Nephron (organoid): ENCODE measurements around the gene PSMD2.
A peak's percentile ranks its signal among the peaks of the same experiment; 100 is the strongest.
"Not testable (repeated sequence)": the region's sequence is repeated elsewhere in the genome, so short reads cannot be mapped to it uniquely, and the experiment has no call there.

ENCODE experiments used
- H3K27ac Mint-ChIP-seq, 3 experiments: 2 replicates each; pipeline ENCODE4 v1.8.0; 2020; ENCODE audit warnings: mixed read lengths in 3 of 3, mild to moderate bottlenecking in 2 of 3, moderate library complexity in 1 of 3
- H3K27me3 Mint-ChIP-seq: 2 replicates; pipeline ENCODE4 v1.8.0; 2021; ENCODE audit warnings: low read depth, mild to moderate bottlenecking, moderate library complexity, mixed read lengths
- H3K36me3 Mint-ChIP-seq: 2 replicates; pipeline ENCODE4 v1.8.0; 2020; ENCODE audit warnings: low read depth, mixed read lengths
- H3K4me1 Mint-ChIP-seq: 2 replicates; pipeline ENCODE4 v1.8.0; 2020; ENCODE audit warnings: mixed read lengths
- H3K4me3 Mint-ChIP-seq, 3 experiments: 2 replicates each; pipeline ENCODE4 v1.8.0; 2020; ENCODE audit warnings: mild to moderate bottlenecking in 3 of 3, mixed read lengths in 3 of 3, moderate library complexity in 2 of 3
- H3K9me3 Mint-ChIP-seq: 2 replicates; pipeline ENCODE4 v1.8.0; 2020; ENCODE audit warnings: mixed read lengths
- TF ChIP-seq, protein P1 (sequence below), 3 experiments: fragments of 200-600 bp; sonication (generic); IDR thresholded peaks; one replicate each; pipeline ENCODE4 v1.5.0; 2021; ENCODE audit warnings: antibody characterized with exemption in 3 of 3; ENCODE audit not compliant: unreplicated experiment in 3 of 3

Gene PSMD2

GRCh38 chr3:184261854-184262763 is 36.9 kb upstream of the PSMD2 start:
- peaks cover 10% of the 10 kb centered on the region for H3K4me1 Mint-ChIP-seq
- H3K36me3 Mint-ChIP-seq, result peaks cover 3% of the 10 kb centered on the region
- TF ChIP-seq, protein P1, sequence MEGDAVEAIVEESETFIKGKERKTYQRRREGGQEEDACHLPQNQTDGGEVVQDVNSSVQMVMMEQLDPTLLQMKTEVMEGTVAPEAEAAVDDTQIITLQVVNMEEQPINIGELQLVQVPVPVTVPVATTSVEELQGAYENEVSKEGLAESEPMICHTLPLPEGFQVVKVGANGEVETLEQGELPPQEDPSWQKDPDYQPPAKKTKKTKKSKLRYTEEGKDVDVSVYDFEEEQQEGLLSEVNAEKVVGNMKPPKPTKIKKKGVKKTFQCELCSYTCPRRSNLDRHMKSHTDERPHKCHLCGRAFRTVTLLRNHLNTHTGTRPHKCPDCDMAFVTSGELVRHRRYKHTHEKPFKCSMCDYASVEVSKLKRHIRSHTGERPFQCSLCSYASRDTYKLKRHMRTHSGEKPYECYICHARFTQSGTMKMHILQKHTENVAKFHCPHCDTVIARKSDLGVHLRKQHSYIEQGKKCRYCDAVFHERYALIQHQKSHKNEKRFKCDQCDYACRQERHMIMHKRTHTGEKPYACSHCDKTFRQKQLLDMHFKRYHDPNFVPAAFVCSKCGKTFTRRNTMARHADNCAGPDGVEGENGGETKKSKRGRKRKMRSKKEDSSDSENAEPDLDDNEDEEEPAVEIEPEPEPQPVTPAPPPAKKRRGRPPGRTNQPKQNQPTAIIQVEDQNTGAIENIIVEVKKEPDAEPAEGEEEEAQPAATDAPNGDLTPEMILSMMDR (IDR thresholded peaks at IDR 0.05; ENCODE audit: unreplicated experiment in 3 of 3), result no peak
- peaks cover 5% of the 10 kb centered on the region for H3K9me3 Mint-ChIP-seq
- H3K27ac Mint-ChIP-seq, result no peak overlapping the region
- peaks cover 92% of the 10 kb centered on the region for H3K27me3 Mint-ChIP-seq
- peak overlapping the region; percentile 80 to 85 (median 82) for H3K4me3 Mint-ChIP-seq

DNA sequence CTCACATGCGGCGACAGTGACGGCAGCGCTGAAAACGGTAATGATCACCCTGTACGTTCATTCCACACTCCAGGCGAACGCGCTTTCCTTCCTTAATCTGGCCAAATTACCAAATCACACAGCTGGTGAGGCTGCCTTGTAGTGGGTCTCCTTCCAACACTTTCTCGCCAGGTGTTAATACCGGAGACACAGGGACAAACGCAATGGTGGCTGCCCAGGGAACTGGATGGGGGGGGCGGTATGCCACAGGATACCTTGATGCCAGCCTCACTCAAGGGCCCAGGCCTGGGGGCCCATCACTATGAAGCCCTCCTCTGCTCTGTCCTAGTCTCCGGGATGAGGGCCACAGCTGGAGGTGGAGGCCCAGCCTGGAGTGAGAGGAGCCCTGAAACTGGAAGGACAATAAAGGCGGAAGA is 36.3 kb upstream of the PSMD2 start:
- H3K4me1 Mint-ChIP-seq, result peaks cover 10% of the 10 kb centered on the region
- H3K36me3 Mint-ChIP-seq, result peaks cover 3% of the 10 kb centered on the region
- H3K27me3 Mint-ChIP-seq, result peaks cover 92% of the 10 kb centered on the region
- H3K9me3 Mint-ChIP-seq, result peaks cover 8% of the 10 kb centered on the region
- no peak overlapping the region for H3K27ac Mint-ChIP-seq
- peak overlapping the region; percentile 65 to 76 (median 69) for H3K4me3 Mint-ChIP-seq
- TF ChIP-seq, protein P1 (IDR thresholded peaks at IDR 0.05; ENCODE audit: unreplicated experiment in 3 of 3), result no peak

DNA sequence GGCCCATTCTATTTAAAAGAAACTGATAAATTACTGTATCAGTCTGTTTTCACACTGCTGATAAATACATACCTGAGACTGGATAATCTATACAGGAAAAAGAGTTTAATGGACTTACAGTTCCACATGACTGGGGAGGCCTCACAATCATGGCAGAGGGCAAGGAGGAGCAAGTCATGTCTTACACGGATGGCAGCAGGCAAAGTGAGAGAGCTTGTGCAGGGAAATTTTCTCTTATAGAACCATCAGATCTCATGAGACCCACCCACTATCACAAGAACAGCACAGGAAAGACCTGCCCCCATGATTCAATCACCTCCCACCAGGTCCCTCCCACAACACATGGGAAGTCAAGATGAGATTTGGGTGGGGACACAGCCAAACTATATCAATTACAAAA is 31.8 kb upstream of the PSMD2 start:
- not testable (repeated sequence) for H3K4me3 Mint-ChIP-seq, H3K4me1 Mint-ChIP-seq, H3K9me3 Mint-ChIP-seq, H3K27ac Mint-ChIP-seq, H3K36me3 Mint-ChIP-seq
- peaks cover 78% of the 10 kb centered on the region for H3K27me3 Mint-ChIP-seq

- peaks cover 76% of the 10 kb centered on the region for H3K27me3 Mint-ChIP-seq
- TF ChIP-seq, protein P1 (IDR thresholded peaks at IDR 0.05; ENCODE audit: unreplicated experiment in 3 of 3), result no peak
- peaks cover 2% of the 10 kb centered on the region for H3K9me3 Mint-ChIP-seq
- no peak overlapping the region for H3K27ac Mint-ChIP-seq
- no peaks in the 10 kb centered on the region for H3K36me3 Mint-ChIP-seq
- no peak overlapping the region for H3K4me3 Mint-ChIP-seq
- no peaks in the 10 kb centered on the region for H3K4me1 Mint-ChIP-seq
Measured at GRCh38 chr3:184272269-184272668, 26.8 kb upstream of the PSMD2 start.

DNA sequence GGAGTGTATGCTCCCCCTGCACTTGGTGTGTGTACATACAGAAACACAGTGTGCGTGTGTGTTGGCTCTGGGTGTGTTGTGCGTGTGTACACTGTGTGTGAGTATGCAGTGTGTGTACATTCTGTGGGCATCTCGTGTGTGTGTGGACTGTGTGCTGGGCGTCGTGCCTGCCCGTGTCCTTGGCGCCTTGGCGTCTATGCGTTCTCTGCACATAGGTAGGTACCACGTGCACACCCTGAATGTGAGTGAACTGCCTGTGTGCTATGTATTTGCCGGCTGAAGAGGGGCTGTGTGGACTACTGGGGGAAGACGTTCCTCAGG is 23.7 kb upstream of the PSMD2 start:
- no peaks in the 10 kb centered on the region for H3K9me3 Mint-ChIP-seq
- H3K27ac Mint-ChIP-seq, result no peak overlapping the region
- H3K4me1 Mint-ChIP-seq, result no peaks in the 10 kb centered on the region
- H3K4me3 Mint-ChIP-seq, result peak overlapping the region; percentile 9 to 44 (median 16)
- TF ChIP-seq, protein P1 (IDR thresholded peaks at IDR 0.05; ENCODE audit: unreplicated experiment in 3 of 3), result no peak
- H3K36me3 Mint-ChIP-seq, result no peaks in the 10 kb centered on the region
- peaks cover 85% of the 10 kb centered on the region for H3K27me3 Mint-ChIP-seq

- TF ChIP-seq, protein P1 (IDR thresholded peaks at IDR 0.05; ENCODE audit: unreplicated experiment in 3 of 3), result no peak
- Mint-ChIP-seq H3K9me3 (no peaks in the 10 kb centered on the region), H3K27me3 (peaks cover 91% of the 10 kb centered on the region), H3K36me3 (no peaks in the 10 kb centered on the region), H3K4me3 (peak within 1 kb of the TSS; percentile 9 to 44 (median 16)), H3K27ac (no peak within 1 kb of the TSS), H3K4me1 (no peaks in the 10 kb centered on the region)
Measured at GRCh38 chr3:184275961-184276910, 22.8 kb upstream of the PSMD2 start, which contains the start of gene ECE2. ECE2 (plus strand) TSS chr3:184276022; CDS start chr3:184276154, 132 bp downstream.
